Measurements from ENCODE around the gene FAHD1.

The FAHD1 gene

GRCh38 chr16:1877089-1877488, 50.1 kb downstream of the FAHD1 start:
- no peaks in the 10 kb centered on the region for H3K36me3 ChIP-seq
- H3K27ac ChIP-seq: no peak overlapping the region
- H3K4me2 ChIP-seq: no peak overlapping the region
- H3K4me3 ChIP-seq: no peak overlapping the region
- peaks cover 0 to 1% (median 0%) of the 10 kb centered on the region in 11 experiments; a peak in 2 of 22 replicates for H3K9me3 ChIP-seq (replicated peaks in 1 of 11)
- no peak for TF ChIP-seq Cebpa-rat (IDR thresholded peaks at IDR 0.05)
- H3K27me3 ChIP-seq: no peaks in the 10 kb centered on the region
- H3K4me1 ChIP-seq: peaks cover 0 to 9% (median 0%) of the 10 kb centered on the region in 10 experiments; a peak in 4 of 20 replicates
- no peaks in the 10 kb centered on the region for H4K20me1 ChIP-seq
- no peak overlapping the region; a peak in 1 of 22 replicates for H3K9ac ChIP-seq

GRCh38 chr16:1877804-1878203, 50.8 kb downstream of the FAHD1 start:
- no peaks in the 10 kb centered on the region for H3K27me3 ChIP-seq
- no peaks in the 10 kb centered on the region for H4K20me1 ChIP-seq

GRCh38 chr16:1878256-1878655, 51.2 kb downstream of the FAHD1 start:
- Histone ChIP-seq H3K9ac (no peak overlapping the region), H3K27me3 (no peaks in the 10 kb centered on the region), H3K4me2 (no peak overlapping the region), H3K36me3 (no peaks in the 10 kb centered on the region), H3K4me3 (no peak overlapping the region), H4K20me1 (no peaks in the 10 kb centered on the region), H3K9me3 (replicated peaks in 1 of 11) (no peaks in the 10 kb centered on the region), H3K4me1 (peaks cover 0 to 9% (median 0%) of the 10 kb centered on the region in 10 experiments; a peak in 4 of 20 replicates), H3K27ac (no peak overlapping the region)
- TF ChIP-seq Cebpa-rat (IDR thresholded peaks at IDR 0.05): no peak

More at GRCh38 chr16:1877804-1878203, 50.8 kb downstream of the FAHD1 start:
- H3K4me3 ChIP-seq: no peak overlapping the region
- H3K4me1 ChIP-seq: peaks cover 0 to 9% (median 0%) of the 10 kb centered on the region in 10 experiments; a peak in 4 of 20 replicates
- H3K9ac ChIP-seq: no peak overlapping the region
- TF ChIP-seq Cebpa-rat (IDR thresholded peaks at IDR 0.05): no peak
- no peak overlapping the region for H3K4me2 ChIP-seq
- H3K27ac ChIP-seq: no peak overlapping the region
- H3K36me3 ChIP-seq: no peaks in the 10 kb centered on the region
- H3K9me3 ChIP-seq (replicated peaks in 1 of 11): no peaks in the 10 kb centered on the region
